ENCODE measurements around the gene FBXO24. TPM values are rescaled to one million over a fixed set of nuclear protein-coding genes. Genes with fewer than 3 reads are reported as not detected.
"Not testable (repeated sequence)": the region's sequence is repeated elsewhere in the genome, so short reads cannot be mapped to it uniquely, and the experiment has no call there.

FBXO24 gene
- total RNA-seq, 6 experiments from 2014 or later, result 0.25 to 1.0 (median 0.45) TPM

DNA sequence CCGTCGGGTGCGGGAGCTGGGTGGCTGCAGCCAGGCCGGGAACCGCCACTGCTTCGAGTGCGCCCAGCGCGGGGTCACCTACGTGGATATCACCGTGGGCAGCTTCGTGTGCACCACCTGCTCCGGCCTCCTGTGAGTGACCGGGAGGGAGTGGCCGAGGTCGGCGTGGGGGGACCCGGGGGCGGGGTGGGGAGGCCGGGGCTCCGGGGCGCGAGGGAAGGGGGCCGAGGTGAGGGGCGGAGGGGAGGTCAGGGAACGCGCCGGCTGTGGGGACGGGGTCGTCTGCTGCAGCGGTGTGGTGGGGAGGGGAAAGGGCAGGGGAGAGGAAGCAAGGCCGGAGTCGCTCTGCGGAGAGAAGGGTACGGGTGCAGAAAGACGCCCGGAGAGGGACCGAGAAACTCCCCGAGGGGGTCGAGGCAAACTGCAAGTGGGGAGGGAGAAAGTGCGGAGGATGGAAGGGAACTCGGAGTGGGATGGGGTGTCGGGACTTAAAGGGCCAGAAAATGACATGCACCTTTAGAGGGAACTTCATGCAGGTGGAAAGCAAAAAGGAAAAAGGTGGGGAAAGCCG lies 46.6 kb upstream of the FBXO24 start:
- peaks cover 0 to 58% (median 19%) of the 10 kb centered on the region in 4 donors for H3K4me1 ChIP-seq
- TF ChIP-seq CTCF (IDR thresholded peaks at IDR 0.05) (no peak), POLR2A (IDR thresholded peaks at IDR 0.05) (peak; percentile 1)
- H3K27ac ChIP-seq, result peak overlapping the region; percentile 87 to 93 (median 92)
- no peaks in the 10 kb centered on the region for H3K27me3 ChIP-seq
- 0% methylated on average over 33 of the region's 44 CpGs for WGBS (ENCODE audit: insufficient coverage, low coverage, low lambda C conversion rate, missing lambda C conversion rate)
- DNase-seq, result no peak
- no peaks in the 10 kb centered on the region for H3K36me3 ChIP-seq
- intact Hi-C loops (cut with DNase I), result no loop called here
- H3K4me3 ChIP-seq, result peak overlapping the region; percentile 77 to 88 (median 80)
- ATAC-seq, result peak in 1 of 4 donors; percentile 0
- H3K9me3 ChIP-seq, result no peaks in the 10 kb centered on the region

DNA sequence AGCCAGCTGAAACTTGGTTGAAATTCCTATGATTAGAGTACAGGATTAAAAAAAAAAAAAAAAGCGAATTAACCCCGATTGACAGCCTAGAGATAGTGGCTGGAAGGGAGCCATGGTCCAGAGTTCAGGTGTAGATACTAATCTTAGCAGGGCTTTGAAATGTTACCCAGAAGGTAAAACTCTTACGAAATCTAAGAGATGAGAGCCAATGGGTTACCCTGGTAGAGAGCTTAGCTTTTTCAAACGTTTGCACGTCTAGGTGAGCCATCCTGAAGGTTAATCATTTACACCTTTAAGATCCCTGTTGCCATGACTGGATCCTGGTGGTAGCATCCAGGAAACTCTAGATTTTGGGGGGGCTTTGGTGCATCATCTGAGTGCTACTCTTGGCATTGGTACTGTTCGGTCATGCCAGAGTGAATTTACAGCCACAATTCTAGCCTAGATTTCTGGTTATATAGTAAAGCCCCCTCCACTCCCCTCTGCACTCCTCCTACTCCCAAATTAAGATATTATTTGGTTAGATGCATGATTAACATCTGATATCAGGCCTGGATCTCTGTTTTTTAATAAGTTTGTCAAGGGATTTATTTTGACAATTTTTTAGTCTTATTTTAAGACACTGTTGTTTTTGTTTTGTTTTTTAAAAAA lies 45.9 kb upstream of the FBXO24 start:
- H3K4me1 ChIP-seq, result peaks cover under 1 to 58% (median 20%) of the 10 kb centered on the region in 4 donors
- no peaks in the 10 kb centered on the region for H3K9me3 ChIP-seq
- DNase-seq (peak; percentile 69 to 92 (median 73)), ATAC-seq (peak; percentile 40 to 61 (median 44))
- WGBS (ENCODE audit: insufficient coverage, low coverage, low lambda C conversion rate, missing lambda C conversion rate), result 14% methylated on average over 6 of the region's 6 CpGs
- H3K27me3 ChIP-seq, result no peaks in the 10 kb centered on the region
- peak overlapping the region; percentile 77 to 88 (median 80) for H3K4me3 ChIP-seq
- TF ChIP-seq CTCF (IDR thresholded peaks at IDR 0.05) (no peak), POLR2A (IDR thresholded peaks at IDR 0.05) (no peak)
- H3K36me3 ChIP-seq, result no peaks in the 10 kb centered on the region
- H3K27ac ChIP-seq, result peak overlapping the region; percentile 87 to 93 (median 92)
- intact Hi-C loops (cut with DNase I), result no loop called here

DNA sequence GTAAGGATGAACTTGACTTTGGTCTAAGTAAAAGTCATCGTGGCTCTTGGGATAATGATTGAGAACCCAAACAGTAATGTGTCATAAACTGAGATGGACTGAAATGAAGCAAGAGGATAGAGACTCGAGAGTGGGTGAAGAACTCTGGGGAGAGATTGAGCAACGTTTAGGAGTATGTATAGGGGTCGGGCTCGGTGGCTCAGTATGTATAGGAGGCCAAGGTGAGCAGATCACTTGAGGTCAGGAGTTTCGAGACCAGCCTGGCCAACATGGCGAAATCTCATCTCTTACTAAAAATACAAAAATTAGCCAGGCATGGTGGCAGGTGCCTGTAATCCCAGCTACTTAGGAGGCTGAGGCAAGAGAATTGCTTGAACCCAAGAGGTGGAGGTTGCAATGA lies 44.8 kb upstream of the FBXO24 start:
- DNase-seq; H3K36me3 ChIP-seq; H3K9me3 ChIP-seq; ATAC-seq; H3K27me3 ChIP-seq; intact Hi-C loops (cut with DNase I): not testable (repeated sequence)
- Histone ChIP-seq H3K4me1 (peaks cover 2 to 68% (median 22%) of the 10 kb centered on the region in 4 donors), H3K27ac (peak overlapping the region; percentile 87 to 93 (median 92)), H3K4me3 (peak overlapping the region; percentile 77 to 88 (median 80))
- WGBS (ENCODE audit: insufficient coverage, low coverage, low lambda C conversion rate, missing lambda C conversion rate), result 25% methylated on average over 6 of the region's 7 CpGs

- ATAC-seq (no peak), DNase-seq (no peak)
- WGBS (ENCODE audit: insufficient coverage, low coverage, low lambda C conversion rate, missing lambda C conversion rate), result 13% methylated on average over 1 of the region's 1 CpG
- intact Hi-C loops (cut with DNase I), result no loop called here
- H3K4me1 ChIP-seq, result peaks cover 2 to 82% (median 32%) of the 10 kb centered on the region in 4 donors
- TF ChIP-seq CTCF (IDR thresholded peaks at IDR 0.05) (no peak), POLR2A (IDR thresholded peaks at IDR 0.05) (no peak)
- peak overlapping the region; percentile 87 to 93 (median 92) for H3K27ac ChIP-seq
- H3K27me3 ChIP-seq, result no peaks in the 10 kb centered on the region
- H3K36me3 ChIP-seq, result no peaks in the 10 kb centered on the region
- H3K9me3 ChIP-seq, result no peaks in the 10 kb centered on the region
- no peak overlapping the region for H3K4me3 ChIP-seq
Measured at GRCh38 chr7:100543586-100543985, 42.5 kb upstream of the FBXO24 start.

DNA sequence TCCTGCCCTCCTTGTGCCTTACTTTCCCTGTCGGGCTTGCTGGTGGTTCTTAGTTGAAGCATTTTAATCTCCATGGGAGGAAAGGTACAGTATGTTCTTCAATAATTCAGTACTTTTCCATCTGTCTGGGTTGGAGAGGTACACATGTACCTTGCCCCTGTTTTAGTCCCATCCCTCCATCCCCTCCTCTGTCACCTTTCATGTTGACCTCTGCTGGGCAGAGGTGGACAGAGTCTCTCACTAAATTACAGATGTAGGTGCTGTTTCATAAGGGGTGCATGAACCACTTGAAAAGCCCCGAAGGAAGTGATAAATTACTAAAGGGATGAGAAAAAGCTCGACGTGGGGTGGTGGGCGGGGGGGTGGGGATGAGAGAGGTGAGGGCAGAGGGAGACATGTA lies 41.7 kb upstream of the FBXO24 start:
- H3K4me3 ChIP-seq, result peak overlapping the region in 2 of 3 donors; percentile 11 to 14
- WGBS (ENCODE audit: insufficient coverage, low coverage, low lambda C conversion rate, missing lambda C conversion rate), result 3% methylated on average over 5 of the region's 5 CpGs

More for the DNA sequence above, 41.7 kb upstream of the FBXO24 start:
- TF ChIP-seq CTCF (IDR thresholded peaks at IDR 0.05) (no peak), POLR2A (IDR thresholded peaks at IDR 0.05) (no peak)
- peak in 3 of 4 donors; percentile 10 to 54 (median 34) for ATAC-seq
- H3K36me3 ChIP-seq, result peaks cover 0 to 6% (median 4%) of the 10 kb centered on the region in 4 donors
- H3K27ac ChIP-seq, result peak overlapping the region; percentile 87 to 93 (median 92)
- no peak for DNase-seq
- intact Hi-C loops (cut with DNase I), result no loop called here
- peaks cover 2 to 90% (median 34%) of the 10 kb centered on the region in 4 donors for H3K4me1 ChIP-seq
- H3K27me3 ChIP-seq, result no peaks in the 10 kb centered on the region
- no peaks in the 10 kb centered on the region for H3K9me3 ChIP-seq

Data from right lobe of liver (tissue), 6 donors.